OCI-LY1 (cell line): ENCODE data around the gene NDUFA3.

Experiments
- H2AFZ ChIP-seq: fragments of 200-600 bp; sonication (generic), shearing (Covaris generic); 2 replicates; pipeline ENCODE4 v1.6.0; 2014; ENCODE audit warnings: antibody characterized with exemption, mild to moderate bottlenecking, low read length
- H3F3A ChIP-seq: fragments of 200-600 bp; sonication (generic), shearing (Covaris generic); 2 replicates; pipeline ENCODE4 v1.6.0; 2014; ENCODE audit warnings: mild to moderate bottlenecking, antibody characterized with exemption, low read length, moderate library complexity; ENCODE audit not compliant: insufficient read depth
- H3K27ac ChIP-seq: fragments of 200-600 bp; sonication (generic); 2 replicates; pipeline ENCODE4 v1.5.1; 2014; ENCODE audit warnings: low read length, mixed run types, mild to moderate bottlenecking, low read depth; ENCODE audit not compliant: poor library complexity, severe bottlenecking
- H3K27me3 ChIP-seq: fragments of 200-600 bp; sonication (generic); 2 replicates; pipeline ENCODE4 v1.6.0; 2014; ENCODE audit warnings: antibody characterized with exemption, mild to moderate bottlenecking, low read length, moderate library complexity; ENCODE audit not compliant: insufficient read depth
- H3K36me3 ChIP-seq: fragments of 200-600 bp; sonication (generic); 2 replicates; pipeline ENCODE4 v1.6.1; 2014; ENCODE audit warnings: mild to moderate bottlenecking, antibody characterized with exemption, low read length, moderate library complexity, mixed read lengths; ENCODE audit not compliant: insufficient read depth
- H3K4me1 ChIP-seq: fragments of 200-600 bp; sonication (generic); 2 replicates; pipeline ENCODE4 v1.5.1; 2014; ENCODE audit warnings: mild to moderate bottlenecking, low read length, moderate library complexity; ENCODE audit not compliant: insufficient read depth, severe bottlenecking
- H3K4me2 ChIP-seq: fragments of 200-600 bp; sonication (generic), shearing (Covaris generic); 2 replicates; pipeline ENCODE4 v1.6.1; 2014; ENCODE audit warnings: low read length
- H3K4me3 ChIP-seq: fragments of 200-600 bp; sonication (generic); 2 replicates; pipeline ENCODE4 v1.5.1; 2014; ENCODE audit warnings: low read length, low read depth, mild to moderate bottlenecking, mixed read lengths; ENCODE audit not compliant: poor library complexity, severe bottlenecking
- H3K79me2 ChIP-seq: fragments of 200-600 bp; shearing (Covaris generic); 2 replicates; pipeline ENCODE4 v1.6.1; 2016; ENCODE audit warnings: mixed run types, low read length, mixed read lengths; ENCODE audit not compliant: insufficient read depth
- H3K9ac ChIP-seq: fragments of 200-600 bp; sonication (generic), shearing (Covaris generic); 2 replicates; pipeline ENCODE4 v1.6.1; 2014; ENCODE audit warnings: mild to moderate bottlenecking, low read length, mixed read lengths
- H3K9me2 ChIP-seq: fragments of 200-600 bp; sonication (generic), shearing (Covaris generic); 2 replicates; pipeline ENCODE4 v1.6.1; 2014; ENCODE audit warnings: low read depth, mild to moderate bottlenecking, low read length, mixed read lengths
- H3K9me3 ChIP-seq: fragments of 200-600 bp; shearing (Covaris generic); 2 replicates; pipeline ENCODE4 v1.6.1; 2014; ENCODE audit warnings: low read length, mixed read lengths
- H4K20me1 ChIP-seq: fragments of 200-600 bp; sonication (generic), shearing (Covaris generic); 2 replicates; pipeline ENCODE4 v1.6.0; 2016; ENCODE audit warnings: mild to moderate bottlenecking, low read length; ENCODE audit not compliant: insufficient read depth
- CTCF ChIP-seq: fragments of 200-600 bp; sonication (generic), shearing (Covaris generic); IDR thresholded peaks from 2 replicates; pipeline ENCODE4 v1.5.1; 2017; ENCODE audit warnings: mild to moderate bottlenecking, antibody characterized with exemption, low read length, moderate library complexity, mixed read lengths
- EZH2 ChIP-seq: fragments of 200-600 bp; sonication (generic), shearing (Covaris generic); IDR thresholded peaks from 2 replicates; pipeline ENCODE4 v1.8.0; 2017; ENCODE audit warnings: borderline replicate concordance, mixed run types, mild to moderate bottlenecking, antibody characterized with exemption, low read length, moderate library complexity, mixed read lengths

Gene NDUFA3

DNA sequence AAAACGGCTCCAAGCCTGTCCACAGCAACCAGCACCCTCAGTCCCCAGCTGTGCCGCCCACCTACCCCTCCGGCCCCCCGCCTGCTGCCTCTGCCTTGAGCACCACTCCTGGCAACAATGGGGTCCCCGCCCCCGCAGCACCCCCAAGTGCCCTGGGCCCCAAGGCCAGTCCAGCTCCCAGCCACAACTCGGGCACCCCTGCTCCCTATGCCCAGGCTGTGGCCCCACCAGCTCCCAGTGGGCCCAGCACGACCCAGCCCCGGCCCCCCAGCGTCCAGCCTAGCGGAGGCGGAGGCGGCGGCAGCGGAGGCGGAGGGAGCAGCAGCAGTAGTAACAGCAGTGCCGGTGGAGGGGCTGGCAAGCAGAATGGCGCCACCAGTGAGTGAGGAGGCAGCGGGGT, 45.5 kb downstream of the NDUFA3 start:
- Histone ChIP-seq H3K4me3 (no peak overlapping the region), H3F3A (no peaks in the 10 kb centered on the region), H3K9ac (no peak overlapping the region), H3K36me3 (peaks cover 98% of the 10 kb centered on the region), H3K4me2 (no peak overlapping the region), H3K79me2 (no peaks in the 10 kb centered on the region), H3K9me3 (no peaks in the 10 kb centered on the region), H3K27me3 (no peaks in the 10 kb centered on the region), H3K9me2 (no peaks in the 10 kb centered on the region), H3K4me1 (no peaks in the 10 kb centered on the region), H2AFZ (no peak overlapping the region), H4K20me1 (no peaks in the 10 kb centered on the region), H3K27ac (no peak overlapping the region)
- TF ChIP-seq EZH2 (no peak), CTCF (no peak)

- TF ChIP-seq CTCF = no peak
- TF ChIP-seq EZH2 = no peak
- Histone ChIP-seq H3K27me3 (no peaks in the 10 kb centered on the region), H3K9me3 (no peaks in the 10 kb centered on the region), H3K9me2 (no peaks in the 10 kb centered on the region), H3K4me1 (no peaks in the 10 kb centered on the region), H3K36me3 (peaks cover 98% of the 10 kb centered on the region), H3K27ac (no peak overlapping the region), H3F3A (no peaks in the 10 kb centered on the region), H3K4me2 (no peak overlapping the region), H3K79me2 (no peaks in the 10 kb centered on the region), H4K20me1 (no peaks in the 10 kb centered on the region), H3K4me3 (no peak overlapping the region), H3K9ac (no peak overlapping the region), H2AFZ (no peak overlapping the region)
Measured at GRCh38 chr19:54149021-54149812, 46.6 kb downstream of the NDUFA3 start.

DNA sequence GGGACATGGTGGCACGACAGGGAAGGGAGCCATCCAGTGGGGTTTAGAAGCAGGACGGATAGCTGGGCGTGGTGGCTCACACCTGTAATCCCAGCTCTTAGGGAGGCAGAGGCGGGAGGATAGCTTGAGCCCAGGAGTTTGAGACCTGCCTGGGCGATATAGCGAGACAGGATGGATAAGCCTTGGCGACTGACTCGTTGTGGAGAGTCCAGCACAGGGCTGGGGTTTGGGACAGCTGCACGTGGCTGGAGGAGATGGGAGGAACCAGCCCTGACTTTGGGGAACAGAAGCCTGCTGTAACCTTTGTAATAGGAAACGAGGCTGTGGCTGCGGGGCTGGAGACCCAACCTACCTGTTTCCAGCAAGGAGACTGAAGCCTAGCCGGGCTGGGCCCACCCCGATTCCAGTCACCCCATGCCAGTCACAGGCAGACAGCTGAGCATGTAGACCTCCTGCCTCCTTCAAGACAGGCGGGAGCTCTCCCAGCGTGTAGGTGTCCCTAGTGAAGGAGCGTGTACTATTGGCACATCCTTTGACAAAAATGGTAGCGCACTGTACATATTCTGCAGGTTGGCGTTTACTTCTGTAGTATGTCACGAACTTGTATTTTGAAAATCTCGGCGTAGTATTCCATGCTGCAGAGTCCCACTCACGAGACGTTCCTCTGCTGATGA, 48.8 kb downstream of the NDUFA3 start:
- H3K36me3 ChIP-seq = peaks cover 98% of the 10 kb centered on the region
- TF ChIP-seq EZH2 (no peak), CTCF (no peak)
- no peak overlapping the region for H3K4me2 ChIP-seq
- no peak overlapping the region for H3K4me3 ChIP-seq
- no peak overlapping the region for H2AFZ ChIP-seq
- H3K27ac ChIP-seq = no peak overlapping the region
- H3K4me1 ChIP-seq = no peaks in the 10 kb centered on the region
- no peaks in the 10 kb centered on the region for H3K9me3 ChIP-seq
- no peaks in the 10 kb centered on the region for H3K9me2 ChIP-seq
- H3K27me3 ChIP-seq = no peaks in the 10 kb centered on the region
- H4K20me1 ChIP-seq = no peaks in the 10 kb centered on the region
- H3K9ac ChIP-seq = no peak overlapping the region
- H3K79me2 ChIP-seq = no peaks in the 10 kb centered on the region
- H3F3A ChIP-seq = no peaks in the 10 kb centered on the region
